Mesodermal cell (in vitro differentiated cells): Measurements from ENCODE around the gene PRAME.
"Not testable (repeated sequence)": the region's sequence is repeated elsewhere in the genome, so short reads cannot be mapped to it uniquely, and the experiment has no call there.

Experiments
- H3K27ac ChIP-seq: 2 replicates; pipeline ENCODE4 v1.7.0; 2013; ENCODE audit warnings: mild to moderate bottlenecking, low read depth, low read length, moderate library complexity; ENCODE audit not compliant: severe bottlenecking
- H3K36me3 ChIP-seq: 2 replicates; pipeline ENCODE4 v1.7.1; 2013; ENCODE audit warnings: mild to moderate bottlenecking, low read length, moderate library complexity; ENCODE audit not compliant: control insufficient read depth, insufficient read depth
- H3K4me1 ChIP-seq: one replicate; pipeline ENCODE4 v1.7.1; 2013; ENCODE audit warnings: mild to moderate bottlenecking, low read length; ENCODE audit not compliant: insufficient read depth, control insufficient read depth, poor library complexity, severe bottlenecking
- H3K4me3 ChIP-seq: 2 replicates; pipeline ENCODE4 v1.7.0; 2013; ENCODE audit warnings: low read length, control low read depth, mild to moderate bottlenecking; ENCODE audit not compliant: insufficient read depth, poor library complexity, severe bottlenecking; ENCODE audit errors: extremely low read depth
- H3K9me3 ChIP-seq: 2 replicates; pipeline ENCODE4 v1.7.1; 2013; ENCODE audit warnings: mild to moderate bottlenecking, low read length, moderate library complexity; ENCODE audit not compliant: control insufficient read depth
- WGBS, 2 experiments: methylation state at CpG; one replicate each; pipeline ENCODE4 v1.1.5; 2013; ENCODE audit warnings: missing lambda C conversion rate in 2 of 2; ENCODE audit not compliant: insufficient coverage in 2 of 2; 5-methylcytosine and 5-hydroxymethylcytosine counted together

Gene PRAME

DNA sequence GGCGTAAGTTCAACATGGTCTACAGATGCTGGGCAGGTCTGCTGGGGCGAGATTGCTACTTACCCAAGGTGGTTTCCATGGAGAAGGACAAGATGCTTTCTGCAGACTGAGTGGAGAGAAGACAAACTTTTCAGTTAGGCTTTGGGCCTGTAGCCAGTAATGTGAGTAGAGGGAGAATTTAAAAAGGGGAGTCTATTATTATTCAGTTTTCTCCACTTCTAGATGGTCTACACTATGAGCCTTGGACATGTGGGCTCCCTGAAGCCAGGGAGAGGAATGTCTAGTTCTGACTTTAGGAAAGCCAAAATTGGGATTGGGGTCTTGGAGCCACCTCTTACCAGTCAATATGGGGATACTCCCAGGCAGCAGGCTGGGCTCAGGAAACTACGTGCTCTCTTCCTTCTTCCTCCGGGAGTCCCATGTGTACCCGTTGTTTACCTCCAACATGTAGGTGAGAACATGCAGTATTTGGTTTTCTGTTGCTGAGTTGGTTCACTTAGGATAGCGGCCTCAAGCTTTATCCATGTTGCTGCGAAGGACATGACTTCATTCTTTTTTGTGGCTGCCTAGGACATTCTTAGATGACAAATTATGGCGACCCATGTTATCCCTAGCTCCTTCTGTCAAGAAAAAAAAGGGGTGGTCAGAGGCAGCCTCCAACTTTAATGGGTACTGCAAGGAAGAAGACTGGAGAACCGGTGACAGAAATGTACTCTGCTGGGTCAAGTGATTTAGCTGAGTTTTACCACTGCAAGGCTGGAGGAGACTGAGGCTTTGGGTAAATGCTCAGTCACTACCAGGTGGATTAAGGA is 24.3 kb downstream of the PRAME start:
- Histone ChIP-seq H3K9me3 (no peaks in the 10 kb centered on the region), H3K36me3 (no peaks in the 10 kb centered on the region), H3K4me1 (no peaks in the 10 kb centered on the region), H3K4me3 (no peak overlapping the region), H3K27ac (no peak overlapping the region)
- 89 to 91% methylated on average over 7 to 8 of the region's 9 CpGs for WGBS, 2 experiments

DNA sequence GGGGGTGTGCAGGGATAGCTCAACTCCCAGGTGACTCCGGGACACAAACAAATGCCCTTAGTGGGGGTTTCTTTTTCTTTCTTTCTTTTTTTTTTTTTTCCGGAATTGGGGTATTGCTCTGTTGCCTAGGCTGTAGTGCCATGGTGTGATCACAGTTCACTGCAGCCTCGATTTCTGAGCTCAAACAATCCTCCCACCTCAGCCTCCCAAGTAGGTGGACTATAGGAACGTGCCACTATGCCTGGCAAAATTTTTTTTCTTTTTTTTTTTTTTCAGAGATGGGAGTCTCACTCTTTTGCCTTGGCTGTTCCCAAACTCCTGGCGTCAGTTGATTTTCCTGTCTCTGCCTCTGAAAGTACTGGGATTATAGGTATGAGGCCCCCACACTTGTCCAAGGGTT is 25.2 kb downstream of the PRAME start:
- Histone ChIP-seq H3K9me3 (no peaks in the 10 kb centered on the region), H3K36me3 (no peaks in the 10 kb centered on the region), H3K4me1 (no peaks in the 10 kb centered on the region), H3K27ac (no peak overlapping the region), H3K4me3 (no peak overlapping the region)
- 63 to 75% methylated on average over 1 of the region's 5 CpGs for WGBS, 2 experiments

DNA sequence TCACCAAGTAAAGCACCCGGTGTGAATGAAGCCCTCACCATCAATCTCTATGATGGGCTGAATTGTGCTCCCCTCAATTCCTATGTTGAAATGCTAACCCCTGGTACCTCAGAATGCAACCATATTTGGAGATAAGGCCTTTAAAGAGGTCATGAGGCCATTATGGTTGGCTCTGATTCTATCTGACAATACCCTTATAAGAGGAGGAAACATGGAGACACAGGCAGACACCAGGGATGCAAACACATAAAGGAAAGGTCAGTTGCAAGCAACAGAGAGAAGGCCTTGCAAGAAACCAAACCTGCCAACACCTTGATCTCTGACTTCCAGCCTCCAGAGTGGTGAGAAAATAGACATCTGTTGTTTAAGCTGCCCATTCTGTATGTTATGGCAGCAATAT is 25.6 kb downstream of the PRAME start:
- H3K4me3 ChIP-seq: no peak overlapping the region
- no peaks in the 10 kb centered on the region for H3K36me3 ChIP-seq
- H3K27ac ChIP-seq: no peak overlapping the region
- no peaks in the 10 kb centered on the region for H3K9me3 ChIP-seq
- 86 to 100% methylated on average over 1 of the region's 1 CpG for WGBS, 2 experiments
- H3K4me1 ChIP-seq: no peaks in the 10 kb centered on the region

DNA sequence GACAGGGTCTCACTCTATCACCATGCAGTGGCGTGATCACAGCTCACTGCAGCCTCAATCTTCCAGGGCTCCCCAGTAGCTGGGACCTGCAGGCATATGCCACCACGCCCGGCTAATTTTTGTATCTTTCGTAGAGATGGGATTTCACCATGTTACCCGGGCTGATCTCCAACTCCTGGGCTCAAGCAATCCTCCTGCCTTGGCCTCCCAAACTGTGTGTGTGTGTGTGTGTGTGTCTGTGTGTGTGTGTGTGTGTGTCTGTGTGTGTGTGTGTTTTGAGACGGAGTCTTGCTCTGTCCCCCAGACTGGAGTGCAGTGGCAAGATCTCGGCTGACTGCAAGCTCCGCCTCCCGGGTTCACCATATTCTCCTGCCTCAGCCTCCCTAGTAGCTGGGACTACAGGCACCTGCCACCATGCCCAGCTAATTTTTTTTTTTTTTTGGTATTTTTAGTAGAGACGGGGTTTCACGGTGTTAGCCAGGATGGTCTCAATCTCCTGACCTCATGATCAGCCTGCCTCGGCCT is 26.5 kb downstream of the PRAME start:
- WGBS, 2 experiments: 63 to 86% methylated on average over 3 to 4 of the region's 12 CpGs
- not testable (repeated sequence) for H3K4me1 ChIP-seq, H3K36me3 ChIP-seq, H3K4me3 ChIP-seq, H3K9me3 ChIP-seq, H3K27ac ChIP-seq

DNA sequence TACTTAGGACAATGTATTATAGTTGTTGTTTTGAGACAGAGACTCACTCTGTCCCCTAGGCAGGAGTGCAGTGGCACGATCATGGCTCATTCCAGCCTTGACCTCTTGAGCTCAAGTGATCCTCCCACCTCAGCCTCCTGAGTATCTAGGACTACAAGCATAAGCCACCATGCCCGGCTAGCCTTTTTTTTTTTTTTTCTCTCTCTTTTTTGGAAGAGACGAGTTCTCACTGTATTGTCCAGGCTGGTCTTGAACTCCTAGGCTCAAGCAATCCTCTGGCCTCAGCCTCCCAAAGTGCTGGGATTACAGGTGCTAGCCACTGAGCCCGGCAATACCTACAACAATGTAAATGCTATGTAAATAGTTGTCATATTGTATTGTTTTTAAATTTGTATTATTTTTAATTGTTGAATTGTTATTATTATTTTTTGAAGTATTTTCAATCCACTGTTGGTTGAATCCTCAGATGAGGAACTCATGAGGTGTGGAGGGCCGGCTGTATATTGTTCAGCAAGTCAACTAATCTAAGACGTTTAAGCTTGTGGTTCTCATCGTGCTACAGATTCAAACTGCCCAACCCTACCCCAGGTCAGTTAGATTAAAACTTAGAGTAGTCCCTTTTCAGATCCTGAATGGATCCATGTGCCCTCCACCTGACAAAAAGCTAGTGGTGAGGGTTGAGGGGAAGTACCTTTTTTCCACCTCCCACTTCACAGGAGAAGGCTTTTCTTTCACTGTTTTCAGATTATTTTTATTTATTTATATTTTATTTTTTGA is 27.1 kb downstream of the PRAME start:
- no peak overlapping the region for H3K27ac ChIP-seq
- WGBS, 2 experiments: 64 to 95% methylated on average over 2 to 3 of the region's 7 CpGs

DNA sequence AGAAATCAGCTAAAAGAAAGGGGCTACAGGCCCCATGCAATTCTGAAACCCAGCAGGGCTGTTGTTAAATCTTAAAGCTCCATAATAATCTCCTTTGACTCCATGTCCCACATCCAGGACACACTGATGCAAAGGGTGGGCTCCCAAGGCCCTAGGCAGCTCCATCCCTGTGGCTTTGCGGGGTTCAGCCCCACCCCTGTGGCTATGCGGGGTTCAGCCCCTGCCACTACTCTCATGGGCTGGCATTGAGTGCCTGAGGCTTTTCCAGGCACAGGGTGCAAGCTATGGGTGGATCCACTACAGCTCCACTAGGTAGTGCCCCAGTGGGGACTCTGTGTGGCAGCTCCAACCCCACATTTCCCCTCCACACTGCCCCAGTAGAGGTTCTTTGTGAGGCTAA is 30.3 kb downstream of the PRAME start:
- Histone ChIP-seq H3K27ac (no peak overlapping the region), H3K4me1 (no peaks in the 10 kb centered on the region), H3K36me3 (no peaks in the 10 kb centered on the region), H3K9me3 (no peaks in the 10 kb centered on the region), H3K4me3 (no peak overlapping the region)
- WGBS, 2 experiments: 76 to 100% methylated on average over 2 of the region's 2 CpGs

More for the DNA sequence above, 27.1 kb downstream of the PRAME start:
- H3K9me3 ChIP-seq: no peaks in the 10 kb centered on the region
- no peaks in the 10 kb centered on the region for H3K36me3 ChIP-seq
- no peaks in the 10 kb centered on the region for H3K4me1 ChIP-seq
- no peak overlapping the region for H3K4me3 ChIP-seq

DNA sequence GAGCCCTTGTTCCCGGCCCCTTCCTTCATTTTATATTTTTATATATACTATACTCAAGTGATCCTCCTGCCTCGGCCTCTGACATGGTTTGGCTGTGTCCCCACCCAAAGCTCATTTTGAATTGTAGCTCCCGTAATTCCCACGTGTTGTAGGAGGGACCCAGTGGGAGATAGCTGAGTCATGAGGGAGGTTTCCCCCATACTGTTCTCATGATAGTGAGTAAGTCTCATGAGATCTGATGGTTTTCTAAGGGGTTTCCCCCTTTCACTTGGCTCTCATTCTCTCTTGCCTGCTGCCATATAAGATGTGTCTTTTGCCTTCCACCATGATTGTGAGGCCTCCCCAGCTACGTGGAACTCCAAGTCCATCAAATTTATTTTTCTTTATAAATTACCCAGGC is 31.8 kb downstream of the PRAME start:
- no peak overlapping the region for H3K4me3 ChIP-seq
- no peak overlapping the region for H3K27ac ChIP-seq
- H3K36me3 ChIP-seq: no peaks in the 10 kb centered on the region
- H3K9me3 ChIP-seq: no peaks in the 10 kb centered on the region
- H3K4me1 ChIP-seq: no peaks in the 10 kb centered on the region
- no CpG with 5 or more reads among the region's 5 CpGs for WGBS, 2 experiments

DNA sequence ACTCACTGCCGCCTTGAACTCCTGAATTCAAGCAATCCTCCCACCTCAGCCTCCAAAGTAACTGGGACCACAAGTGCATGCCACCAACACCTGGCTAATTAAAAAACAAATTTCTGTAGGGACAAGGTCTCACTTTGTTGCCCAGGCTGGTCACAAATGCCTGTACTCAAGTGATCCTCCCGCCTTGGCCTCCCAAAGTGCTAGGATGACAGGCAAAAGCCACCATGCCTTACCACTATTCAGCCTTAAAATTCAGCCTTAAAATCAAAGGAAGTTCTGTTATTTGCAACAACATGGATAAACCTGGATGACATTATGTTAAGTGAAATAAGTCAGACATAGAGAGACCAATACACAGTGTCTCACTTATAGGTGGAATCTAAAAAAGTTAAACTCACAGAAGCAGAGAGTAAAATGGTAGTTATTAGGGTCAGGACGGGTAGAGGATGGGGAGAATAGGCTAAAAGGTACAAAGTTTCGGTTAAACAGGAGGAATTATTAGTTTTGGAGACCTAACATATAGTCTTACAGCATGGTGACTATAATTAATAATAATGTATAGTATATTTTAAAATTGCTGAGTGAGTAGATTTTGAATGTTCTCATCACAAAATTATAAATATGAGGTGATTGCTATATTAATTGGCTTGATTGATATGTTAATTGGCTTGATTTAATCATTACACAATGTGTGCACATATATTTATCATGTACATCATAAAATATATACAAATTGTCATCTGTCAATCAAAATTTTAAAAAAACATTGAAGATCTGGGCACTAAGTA is 32.7 kb downstream of the PRAME start:
- H3K4me1 ChIP-seq: no peaks in the 10 kb centered on the region

DNA sequence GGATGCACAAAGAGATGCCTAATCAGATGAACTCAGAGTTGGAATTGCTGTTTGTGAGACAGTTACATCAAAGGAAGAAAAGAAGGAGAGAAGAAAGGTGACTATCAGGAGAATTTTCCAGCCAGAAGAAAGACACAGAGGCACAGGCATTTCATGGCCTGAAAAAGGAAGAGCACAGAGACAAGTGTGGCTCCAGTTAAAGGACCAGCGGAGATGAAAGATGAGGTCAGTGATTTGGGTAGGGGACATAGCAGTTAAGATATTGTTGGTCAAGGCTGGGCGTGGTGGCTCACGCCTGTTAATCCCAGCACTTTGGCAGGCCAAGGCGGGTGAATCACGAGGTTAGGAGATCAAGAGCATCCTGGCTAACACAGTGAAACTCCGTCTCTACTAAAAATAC is 35.6 kb downstream of the PRAME start:
- H3K4me1 ChIP-seq: peaks cover 9% of the 10 kb centered on the region
- no peak overlapping the region for H3K27ac ChIP-seq
- no peaks in the 10 kb centered on the region for H3K9me3 ChIP-seq
- H3K4me3 ChIP-seq: no peak overlapping the region
- H3K36me3 ChIP-seq: no peaks in the 10 kb centered on the region
- 94 to 97% methylated on average over 4 to 6 of the region's 6 CpGs for WGBS, 2 experiments

More for the DNA sequence above, 32.7 kb downstream of the PRAME start:
- no peak overlapping the region for H3K4me3 ChIP-seq
- H3K9me3 ChIP-seq: no peaks in the 10 kb centered on the region
- no peak overlapping the region for H3K27ac ChIP-seq
- WGBS, 2 experiments: 79 to 83% methylated on average over 2 to 4 of the region's 4 CpGs
- no peaks in the 10 kb centered on the region for H3K36me3 ChIP-seq

DNA sequence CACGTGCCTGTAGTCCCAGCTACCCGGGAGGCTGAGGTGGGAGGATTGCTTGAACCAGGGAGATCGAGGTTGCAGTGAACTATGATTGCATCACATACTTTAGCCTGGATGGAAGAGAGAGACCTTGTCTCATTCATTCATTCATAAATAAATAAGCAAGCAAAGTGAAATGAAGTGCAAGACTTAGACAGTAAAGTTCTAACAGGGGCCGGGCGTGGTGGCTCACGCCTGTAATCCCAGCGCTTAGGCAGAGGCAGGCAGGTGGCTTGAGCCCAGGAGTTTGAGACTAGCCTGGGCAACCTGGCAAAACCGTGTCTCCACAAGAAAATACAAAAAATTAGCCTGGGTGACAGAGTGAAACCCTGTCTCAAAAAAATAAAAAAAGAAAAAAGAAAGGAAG is 37.4 kb downstream of the PRAME start:
- H3K9me3 ChIP-seq: no peaks in the 10 kb centered on the region
- no peak overlapping the region for H3K27ac ChIP-seq
- no peak overlapping the region for H3K4me3 ChIP-seq
- H3K4me1 ChIP-seq: peaks cover 9% of the 10 kb centered on the region
- no peaks in the 10 kb centered on the region for H3K36me3 ChIP-seq
- WGBS, 2 experiments: 93 to 100% methylated on average over 5 of the region's 8 CpGs
